HL-60 (cell line): ENCODE data around the gene WRAP73.

Source experiments
- CTCF ChIP-seq: IDR thresholded peaks from one replicate; pipeline ENCODE4 v1.5.1; 2011; ENCODE audit warnings: low read length, control low read depth, inconsistent platforms; ENCODE audit not compliant: insufficient read depth
- GABPA ChIP-seq: IDR thresholded peaks from 2 replicates; pipeline ENCODE4 v1.6.1; 2012; ENCODE audit warnings: low read depth
- POLR2AphosphoS5 ChIP-seq: IDR thresholded peaks from 2 replicates; pipeline ENCODE4 v1.6.1; 2012; ENCODE audit warnings: low read depth
- REST ChIP-seq: IDR thresholded peaks from 2 replicates; pipeline ENCODE4 v1.6.1; 2012; ENCODE audit warnings: low read depth; ENCODE audit not compliant: insufficient replicate concordance
- SPI1 ChIP-seq: IDR thresholded peaks from 2 replicates; pipeline ENCODE4 v1.6.1; 2012; ENCODE audit warnings: low read depth, mild to moderate bottlenecking, borderline replicate concordance

GRCh38 chr1:3656450-3657095, 6.7 kb upstream of the WRAP73 start:
- TF ChIP-seq CTCF (no peak), REST (no peak), POLR2AphosphoS5 (no peak), GABPA (no peak), SPI1 (no peak)
